ENCODE measurements around the gene JPH3. TPM values are rescaled to one million over a fixed set of nuclear protein-coding genes. Genes with fewer than 3 reads are reported as not detected.

The JPH3 gene
- polyA plus RNA-seq, 2 of the 4 experiments (the other 2 are of a cell fraction): 0.36 to 1.6 TPM

GRCh38 chr16:87558682-87559081 is 43.6 kb upstream of the JPH3 start:
- H3K27ac ChIP-seq: no peak overlapping the region
- no peak overlapping the region for H3K4me2 ChIP-seq
- no peaks in the 10 kb centered on the region for H3K9me3 ChIP-seq
- POLR2A ChIA-PET: no interaction called here
- TF ChIP-seq HDAC2 (IDR thresholded peaks at IDR 0.05) (no peak), MAZ (IDR thresholded peaks at IDR 0.05; ENCODE audit: borderline replicate concordance, low read depth, low read length) (no peak), BCL3 (IDR thresholded peaks at IDR 0.05) (no peak), ELK1 (IDR thresholded peaks at IDR 0.05; ENCODE audit: low read depth, low read length) (no peak), ZSCAN20 (CRISPR knock-in tag; IDR thresholded peaks at IDR 0.05) (no peak), CTCF (IDR thresholded peaks at IDR 0.05) (no peak), CBX2 (IDR thresholded peaks at IDR 0.05; ENCODE audit: borderline replicate concordance, low read depth) (no peak), CHD2 (IDR thresholded peaks at IDR 0.05; ENCODE audit: low read length, partially characterized antibody) (no peak), POLR2AphosphoS2 (conservative IDR thresholded peaks at IDR 0.05; ENCODE audit: low read length) (no peak), FOSB (CRISPR knock-in tag; IDR thresholded peaks at IDR 0.05) (no peak), USF2 (IDR thresholded peaks at IDR 0.05) (no peak), ZC3H11A (IDR thresholded peaks at IDR 0.05) (no peak), HMGXB4 (CRISPR knock-in tag; IDR thresholded peaks at IDR 0.05; ENCODE audit: borderline replicate concordance) (no peak)
- DNase-seq (ENCODE audit: low read depth in 1 of 2, low spot score in 1 of 2): no peak
- CTCF ChIA-PET: interaction anchor here (1.3 to 3.7 kb wide), 3 partner anchors 9 to 77 kb away, joined by 3 to 24 read pairs (median 14); no protein-coding TSS in a partner anchor
- no peaks in the 10 kb centered on the region for H3K4me1 ChIP-seq
- ATAC-seq: no peak
- FAIRE-seq: no peak
- 40% methylated on average over 3 of the region's 3 CpGs for WGBS (ENCODE audit: missing lambda C conversion rate)
- no peak overlapping the region for H3K4me3 ChIP-seq

- POLR2A ChIA-PET: interaction anchor here (1.0 kb wide), 1 partner anchor 12 kb away, joined by 3 read pairs; no protein-coding TSS in a partner anchor
- WGBS (ENCODE audit: missing lambda C conversion rate): 80% methylated on average over 17 of the region's 17 CpGs
- FAIRE-seq (no peak), DNase-seq (ENCODE audit: low read depth in 1 of 2, low spot score in 1 of 2) (no peak), ATAC-seq (no peak)
- Histone ChIP-seq H3K27ac (no peak overlapping the region), H3K9me3 (no peaks in the 10 kb centered on the region), H3K4me2 (no peak overlapping the region), H3K4me3 (no peak overlapping the region), H3K4me1 (no peaks in the 10 kb centered on the region)
- CTCF ChIA-PET: interaction anchor here (0.6 to 3.8 kb wide), 4 partner anchors 9 to 76 kb away, joined by 3 to 24 read pairs (median 10); no protein-coding TSS in a partner anchor
- TF ChIP-seq HOXB5 (CRISPR knock-in tag; IDR thresholded peaks at IDR 0.05): no peak
- TF ChIP-seq HOXB13 (CRISPR knock-in tag; IDR thresholded peaks at IDR 0.05; ENCODE audit: low read depth): no peak
- TF ChIP-seq ZFP36 (IDR thresholded peaks at IDR 0.05; ENCODE audit: borderline replicate concordance, partially characterized antibody): no peak
- TF ChIP-seq FOXS1 (CRISPR knock-in tag; IDR thresholded peaks at IDR 0.05): no peak
- TF ChIP-seq ZSCAN20 (CRISPR knock-in tag; IDR thresholded peaks at IDR 0.05): no peak
- no peak for TF ChIP-seq MAX (IDR thresholded peaks at IDR 0.05)
- no peak for TF ChIP-seq MYC (IDR thresholded peaks at IDR 0.05; ENCODE audit: borderline replicate concordance, low read length)
- no peak for TF ChIP-seq TFCP2L1 (CRISPR knock-in tag; IDR thresholded peaks at IDR 0.05)
- no peak for TF ChIP-seq MAFK (IDR thresholded peaks at IDR 0.05; ENCODE audit: partially characterized antibody)
- no peak for TF ChIP-seq EP300 (IDR thresholded peaks at IDR 0.05)
- TF ChIP-seq JUN (IDR thresholded peaks at IDR 0.05): no peak
- no peak for TF ChIP-seq BCL3 (IDR thresholded peaks at IDR 0.05)
- no peak for TF ChIP-seq FOSB (CRISPR knock-in tag; IDR thresholded peaks at IDR 0.05)
- TF ChIP-seq SMC3 (IDR thresholded peaks at IDR 0.05): no peak
- no peak for TF ChIP-seq NFE2L2 (conservative IDR thresholded peaks at IDR 0.05; ENCODE audit: low read length)
- TF ChIP-seq NR3C1 (IDR thresholded peaks at IDR 0.05): no peak
- TF ChIP-seq KDM5A (IDR thresholded peaks at IDR 0.05): no peak
- TF ChIP-seq E2F6 (IDR thresholded peaks at IDR 0.05; ENCODE audit: borderline replicate concordance, low read depth): no peak
Measured at GRCh38 chr16:87559945-87560344, 42.4 kb upstream of the JPH3 start.
